ENCODE results near the gene CC2D2A. TPM values are rescaled to one million over a fixed set of nuclear protein-coding genes. Genes with fewer than 3 reads are reported as not detected.

CC2D2A gene
- total RNA-seq, 1 experiment from 2014 or later: 10.2 TPM

GRCh38 chr4:15425520-15425919, 44.2 kb upstream of the CC2D2A start:
- Mint-ChIP-seq H3K4me3 (no peak overlapping the region), H3K27me3 (ENCODE audit: low read depth) (no peaks in the 10 kb centered on the region), H3K9me3 (no peaks in the 10 kb centered on the region), H3K27ac (no peak overlapping the region), H3K36me3 (no peaks in the 10 kb centered on the region), H3K4me1 (peaks cover 7% of the 10 kb centered on the region)
- ChIA-PET CTCF (interaction anchor here (1.3 to 1.5 kb wide), 2 partner anchors 31 to 187 kb away, joined by 4 read pairs; no protein-coding TSS in a partner anchor), POLR2A (no interaction called here)
- ATAC-seq (no peak), DNase-seq (ENCODE audit: low spot score) (no peak)
- TF ChIP-seq ATF1 (CRISPR knock-in tag; IDR thresholded peaks at IDR 0.05) (no peak), MLX (CRISPR knock-in tag; IDR thresholded peaks at IDR 0.05) (no peak), ATF6 (CRISPR knock-in tag; IDR thresholded peaks at IDR 0.05) (no peak), FOXK1 (CRISPR knock-in tag; IDR thresholded peaks at IDR 0.05) (no peak), ZSCAN18 (CRISPR knock-in tag; IDR thresholded peaks at IDR 0.05) (no peak), NR1H2 (CRISPR knock-in tag; IDR thresholded peaks at IDR 0.05) (no peak), CREM (CRISPR knock-in tag; IDR thresholded peaks at IDR 0.05) (no peak), PRDM15 (CRISPR knock-in tag; IDR thresholded peaks at IDR 0.05) (no peak), SOX15 (CRISPR knock-in tag; IDR thresholded peaks at IDR 0.05) (no peak), ZNF232 (CRISPR knock-in tag; IDR thresholded peaks at IDR 0.05) (no peak), KAT7 (CRISPR knock-in tag; IDR thresholded peaks at IDR 0.05; ENCODE audit: borderline replicate concordance) (no peak), TP53 (CRISPR knock-in tag; IDR thresholded peaks at IDR 0.05) (no peak)
- TF ChIP-seq, protein P1, sequence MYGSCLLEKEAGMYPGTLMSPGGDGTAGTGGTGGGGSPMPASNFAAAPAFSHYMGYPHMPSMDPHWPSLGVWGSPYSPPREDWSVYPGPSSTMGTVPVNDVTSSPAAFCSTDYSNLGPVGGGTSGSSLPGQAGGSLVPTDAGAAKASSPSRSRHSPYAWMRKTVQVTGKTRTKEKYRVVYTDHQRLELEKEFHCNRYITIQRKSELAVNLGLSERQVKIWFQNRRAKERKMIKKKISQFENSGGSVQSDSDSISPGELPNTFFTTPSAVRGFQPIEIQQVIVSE (CRISPR knock-in tag; IDR thresholded peaks at IDR 0.05; ENCODE audit: borderline replicate concordance): no peak

DNA sequence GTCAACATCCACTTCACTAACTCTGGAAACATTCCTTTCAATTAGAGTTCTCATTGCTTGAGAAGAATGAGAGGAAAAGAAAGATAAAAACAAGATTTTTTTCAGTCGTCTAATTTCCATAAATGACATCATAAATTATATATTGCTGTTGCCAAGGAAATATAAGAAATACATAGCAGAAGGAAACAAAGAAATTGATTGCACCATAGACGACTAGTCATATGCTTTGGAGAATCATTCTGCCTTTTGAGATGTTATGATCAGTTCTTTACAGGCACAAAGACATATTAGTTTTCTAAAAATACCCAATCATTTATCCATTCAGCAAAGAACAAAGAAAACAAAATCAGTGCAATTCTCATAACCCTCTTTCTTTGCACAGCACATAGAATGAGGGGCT, 42.5 kb upstream of the CC2D2A start:
- DNase-seq (ENCODE audit: low spot score): no peak
- no peak for ATAC-seq
- Mint-ChIP-seq H3K4me3 (no peak overlapping the region), H3K27me3 (ENCODE audit: low read depth) (no peaks in the 10 kb centered on the region), H3K4me1 (no peaks in the 10 kb centered on the region), H3K9me3 (peaks cover 6% of the 10 kb centered on the region; the same call in 1 of the 2 replicates), H3K36me3 (no peaks in the 10 kb centered on the region), H3K27ac (no peak overlapping the region)
- ChIA-PET CTCF (no interaction called here), POLR2A (no interaction called here)
- TF ChIP-seq ZNF281 (CRISPR knock-in tag; IDR thresholded peaks at IDR 0.05) (no peak), ZNF532 (CRISPR knock-in tag; IDR thresholded peaks at IDR 0.05; ENCODE audit: borderline replicate concordance) (no peak), STAT6 (CRISPR knock-in tag; conservative IDR thresholded peaks at IDR 0.05; ENCODE audit: low read depth) (no peak), ZNF416 (CRISPR knock-in tag; IDR thresholded peaks at IDR 0.05) (no peak)

All from WTC11 (cell line).